ENCODE results near the gene TSEN54.
A peak's percentile ranks its signal among the peaks of the same experiment; 100 is the strongest.
"Not testable (repeated sequence)": the region's sequence is repeated elsewhere in the genome, so short reads cannot be mapped to it uniquely, and the experiment has no call there.

Gene TSEN54

DNA sequence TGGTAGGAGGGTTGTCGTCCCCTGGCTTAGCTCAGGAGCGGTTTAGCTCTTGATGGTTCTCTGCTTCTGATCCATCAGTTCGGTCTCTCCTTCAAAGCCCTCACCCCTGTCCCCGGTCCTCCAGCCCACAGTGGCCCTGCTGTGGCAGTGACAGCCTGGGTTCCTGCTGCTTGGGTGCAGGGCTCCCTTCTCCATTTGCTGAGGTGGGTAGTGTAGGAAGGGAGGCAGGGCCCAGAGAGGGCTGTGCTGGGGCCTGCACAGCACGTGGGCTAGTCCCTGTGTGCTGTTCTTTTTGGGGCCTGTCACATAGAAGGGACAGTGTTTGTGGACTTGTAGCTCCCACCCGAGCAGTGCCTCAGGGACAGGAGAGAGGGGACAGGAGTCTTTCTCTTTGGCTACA is 41.6 kb upstream of the TSEN54 start:
- DNase-seq (ENCODE audit: low read depth, low spot score): no peak
- no peak overlapping the region for H3K4me3 ChIP-seq (ENCODE audit: low read depth, low read length)
- in situ Hi-C loops (cut with HindIII; ENCODE audit: low sequenced_read_pairs): no loop called here
- TF ChIP-seq, protein P1, sequence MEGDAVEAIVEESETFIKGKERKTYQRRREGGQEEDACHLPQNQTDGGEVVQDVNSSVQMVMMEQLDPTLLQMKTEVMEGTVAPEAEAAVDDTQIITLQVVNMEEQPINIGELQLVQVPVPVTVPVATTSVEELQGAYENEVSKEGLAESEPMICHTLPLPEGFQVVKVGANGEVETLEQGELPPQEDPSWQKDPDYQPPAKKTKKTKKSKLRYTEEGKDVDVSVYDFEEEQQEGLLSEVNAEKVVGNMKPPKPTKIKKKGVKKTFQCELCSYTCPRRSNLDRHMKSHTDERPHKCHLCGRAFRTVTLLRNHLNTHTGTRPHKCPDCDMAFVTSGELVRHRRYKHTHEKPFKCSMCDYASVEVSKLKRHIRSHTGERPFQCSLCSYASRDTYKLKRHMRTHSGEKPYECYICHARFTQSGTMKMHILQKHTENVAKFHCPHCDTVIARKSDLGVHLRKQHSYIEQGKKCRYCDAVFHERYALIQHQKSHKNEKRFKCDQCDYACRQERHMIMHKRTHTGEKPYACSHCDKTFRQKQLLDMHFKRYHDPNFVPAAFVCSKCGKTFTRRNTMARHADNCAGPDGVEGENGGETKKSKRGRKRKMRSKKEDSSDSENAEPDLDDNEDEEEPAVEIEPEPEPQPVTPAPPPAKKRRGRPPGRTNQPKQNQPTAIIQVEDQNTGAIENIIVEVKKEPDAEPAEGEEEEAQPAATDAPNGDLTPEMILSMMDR (IDR thresholded peaks at IDR 0.05; ENCODE audit: low read depth, low read length): no peak

DNA sequence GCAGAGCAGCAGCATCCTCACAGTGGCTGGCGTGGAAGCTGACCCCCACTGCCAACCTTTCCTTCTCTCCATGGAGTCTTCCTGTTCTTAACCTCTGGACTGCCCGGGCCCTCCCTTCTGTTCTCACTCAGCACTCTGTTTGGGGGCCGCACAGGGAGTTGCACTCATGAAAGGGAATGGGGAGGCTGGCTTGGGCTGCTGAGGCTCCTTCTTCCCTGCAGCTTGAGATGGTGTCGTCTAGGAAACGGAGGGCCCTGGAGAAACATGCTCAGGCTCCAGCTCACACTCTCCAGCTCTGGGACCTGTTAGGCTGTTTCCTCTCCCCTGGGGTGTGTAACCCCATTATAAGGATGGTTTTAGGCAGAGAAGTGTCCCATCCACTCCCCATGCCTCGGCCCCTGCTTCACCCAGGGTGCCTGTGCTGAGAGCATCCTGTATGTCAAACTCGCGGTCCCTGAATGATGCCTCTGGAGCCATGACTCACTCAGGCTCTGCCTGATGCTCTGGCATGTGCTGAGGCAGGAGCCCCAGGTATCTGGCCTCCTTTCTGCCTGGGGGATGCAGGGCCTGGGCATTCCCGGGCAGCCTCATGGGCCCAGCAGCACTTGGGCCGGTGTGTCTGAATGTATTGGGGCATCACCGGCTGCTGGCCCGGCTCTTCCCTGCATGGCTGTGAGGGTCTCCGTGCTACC is 41.0 kb upstream of the TSEN54 start:
- peak; percentile 29 for DNase-seq (ENCODE audit: low read depth, low spot score)
- TF ChIP-seq, protein P1 (IDR thresholded peaks at IDR 0.05; ENCODE audit: low read depth, low read length): no peak
- in situ Hi-C loops (cut with HindIII; ENCODE audit: low sequenced_read_pairs): no loop called here
- no peak overlapping the region for H3K4me3 ChIP-seq (ENCODE audit: low read depth, low read length)

DNA sequence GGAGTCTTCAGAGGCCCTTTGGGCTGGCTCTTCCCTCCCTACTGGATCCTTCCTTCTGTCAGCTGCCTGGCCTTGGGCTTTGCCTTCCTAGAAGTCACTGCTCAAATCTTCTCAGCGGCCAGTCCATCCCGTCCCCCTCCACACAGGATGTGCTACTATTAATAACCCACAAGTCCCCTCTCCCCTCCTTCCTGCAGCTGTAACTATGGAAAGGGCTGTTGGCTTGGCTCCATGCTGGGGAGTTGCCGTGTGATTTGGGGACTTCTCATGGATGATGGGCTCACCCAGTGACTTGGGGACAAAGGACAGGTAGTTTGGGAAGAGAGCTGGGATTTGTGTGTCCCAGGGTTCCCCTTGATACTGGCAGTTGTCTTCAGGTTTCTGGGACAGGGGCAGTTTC is 40.5 kb upstream of the TSEN54 start:
- no peak overlapping the region for H3K4me3 ChIP-seq (ENCODE audit: low read depth, low read length)
- in situ Hi-C loops (cut with HindIII; ENCODE audit: low sequenced_read_pairs): no loop called here
- no peak for DNase-seq (ENCODE audit: low read depth, low spot score)
- TF ChIP-seq, protein P1 (IDR thresholded peaks at IDR 0.05; ENCODE audit: low read depth, low read length): no peak

DNA sequence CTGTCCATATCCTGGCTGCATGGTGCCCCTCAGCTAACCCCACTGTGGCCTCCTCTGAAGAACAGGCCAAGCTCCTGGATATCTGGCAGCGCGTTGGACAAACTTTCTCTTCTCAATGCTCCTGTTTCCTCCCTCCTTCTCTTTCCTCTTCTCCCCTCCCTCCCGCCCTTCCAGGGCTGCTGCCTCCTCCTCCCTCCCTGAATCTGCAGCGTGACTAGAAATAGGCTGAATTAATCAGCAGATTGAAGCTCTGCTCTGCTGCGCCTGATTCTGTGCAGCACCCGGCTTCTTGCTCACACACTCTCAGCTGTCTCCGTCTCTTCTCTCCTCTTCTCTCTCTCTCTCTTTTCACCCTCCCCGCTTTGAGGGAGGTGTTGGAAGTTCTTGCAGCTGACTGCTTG is 40.1 kb upstream of the TSEN54 start:
- H3K4me3 ChIP-seq (ENCODE audit: low read depth, low read length): no peak overlapping the region
- peak; percentile 21 for DNase-seq (ENCODE audit: low read depth, low spot score)
- TF ChIP-seq, protein P1 (IDR thresholded peaks at IDR 0.05; ENCODE audit: low read depth, low read length): no peak
- in situ Hi-C loops (cut with HindIII; ENCODE audit: low sequenced_read_pairs): no loop called here

DNA sequence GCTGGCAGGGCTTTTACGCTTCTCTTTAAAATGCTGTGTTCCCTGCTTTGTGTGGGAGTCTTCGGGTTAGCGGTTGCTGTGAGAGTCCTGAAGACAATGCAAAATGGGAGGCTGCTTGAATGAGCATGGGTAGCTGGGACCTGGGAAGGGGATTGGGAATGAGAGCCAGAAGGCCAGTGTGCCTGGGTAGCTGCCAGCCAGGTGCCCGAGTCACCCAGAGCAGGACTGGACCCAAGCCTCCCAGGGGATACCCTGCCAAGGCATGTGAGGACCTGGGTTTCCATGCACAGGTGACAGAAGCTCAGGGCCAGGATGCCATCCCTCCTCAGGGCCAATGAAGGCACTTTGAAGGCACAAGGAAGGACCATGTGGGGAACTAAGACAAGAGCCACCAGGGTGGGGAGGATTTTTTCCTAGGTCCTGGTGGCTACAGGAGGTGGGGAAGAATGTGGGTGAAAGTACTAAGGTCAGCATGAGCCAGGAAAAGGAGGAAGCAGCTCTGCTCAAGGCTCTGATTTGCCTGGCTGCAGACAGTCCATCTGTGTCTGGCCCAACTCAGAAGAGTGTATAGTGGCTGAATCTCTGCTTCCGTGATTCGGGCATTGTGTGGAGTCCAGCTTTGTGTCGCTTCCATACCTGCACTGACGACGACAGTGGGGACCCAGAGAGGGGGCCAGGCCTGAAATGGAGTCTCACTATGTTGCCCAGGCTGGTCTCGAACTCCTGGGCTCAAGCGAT is 39.4 kb upstream of the TSEN54 start:
- H3K4me3 ChIP-seq (ENCODE audit: low read depth, low read length): no peak overlapping the region
- in situ Hi-C loops (cut with HindIII; ENCODE audit: low sequenced_read_pairs): no loop called here
- no peak for DNase-seq (ENCODE audit: low read depth, low spot score)
- TF ChIP-seq, protein P1 (IDR thresholded peaks at IDR 0.05; ENCODE audit: low read depth, low read length): no peak

DNA sequence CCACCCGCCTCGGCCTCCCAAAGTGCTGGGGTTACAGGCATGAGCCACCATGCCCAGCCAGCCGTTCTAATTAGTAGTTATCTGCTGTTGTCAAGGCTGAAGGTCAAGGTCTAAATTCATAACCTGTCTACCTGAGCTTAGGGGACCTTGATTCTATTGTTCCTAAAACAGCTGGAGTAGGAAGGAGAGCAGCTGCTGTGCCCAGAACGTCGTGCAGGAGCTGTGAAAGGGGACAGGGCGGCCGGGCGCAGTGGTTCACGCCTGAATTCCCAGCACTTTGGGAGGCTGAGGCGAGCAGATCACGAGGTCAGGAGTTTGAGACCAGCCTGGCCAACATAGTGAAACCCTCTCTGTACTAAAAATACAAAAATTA is 38.9 kb upstream of the TSEN54 start:
- in situ Hi-C loops (cut with HindIII; ENCODE audit: low sequenced_read_pairs): not testable (repeated sequence)

DNA sequence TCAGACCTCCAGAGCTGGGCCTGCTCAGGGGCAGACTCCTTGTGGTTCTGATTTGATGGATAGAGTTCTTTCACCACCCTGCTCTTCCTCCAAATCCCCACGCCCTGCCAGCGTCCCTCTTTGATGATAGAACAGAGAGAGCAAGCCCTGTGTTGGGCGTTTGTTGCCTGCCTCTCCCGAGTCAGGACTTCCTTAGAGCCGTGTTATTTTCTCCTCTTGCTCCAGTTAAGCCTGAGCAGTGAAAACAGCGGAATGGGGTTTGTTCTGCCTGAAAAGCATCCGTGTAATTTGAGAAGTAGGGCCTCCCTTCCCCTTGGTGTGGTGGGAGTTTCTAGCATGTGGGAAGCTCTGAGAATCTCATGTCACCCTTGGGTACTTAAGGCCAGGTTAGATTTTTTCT is 37.8 kb upstream of the TSEN54 start:
- TF ChIP-seq, protein P1 (IDR thresholded peaks at IDR 0.05; ENCODE audit: low read depth, low read length): no peak
- in situ Hi-C loops (cut with HindIII; ENCODE audit: low sequenced_read_pairs): no loop called here
- H3K4me3 ChIP-seq (ENCODE audit: low read depth, low read length): no peak overlapping the region
- peak; percentile 23 for DNase-seq (ENCODE audit: low read depth, low spot score)

More for the DNA sequence above, 38.9 kb upstream of the TSEN54 start:
- DNase-seq (ENCODE audit: low read depth, low spot score); H3K4me3 ChIP-seq (ENCODE audit: low read depth, low read length): not testable (repeated sequence)

All from astrocyte of the spinal cord (primary cell).